Activated B cell treated with CpG ODN at 0.5 μM for 24 hours (primary cell): ENCODE results near the gene HES4. TPM values are rescaled to one million over a fixed set of nuclear protein-coding genes. Genes with fewer than 3 reads are reported as not detected.
"Not testable (repeated sequence)": the region's sequence is repeated elsewhere in the genome, so short reads cannot be mapped to it uniquely, and the experiment has no call there.

Experiments
- ATAC-seq: fragments of 200-7000 bp; cut with Tn5 transposase; one replicate; pipeline ENCODE4 v1.10.0; 2021; ENCODE audit warnings: low read depth, mild to moderate bottlenecking, moderate library complexity
- CTCF ChIA-PET: fragments of 350-600 bp; sonication (Branson Sonifier 250); formaldehyde crosslinking; loops from one replicate; lab custom pipeline; 2021; ENCODE audit warnings: antibody characterized with exemption; lab: Charles Lee
- POLR2A ChIA-PET: fragments of 350-600 bp; sonication (Branson Sonifier 250); formaldehyde crosslinking; loops from one replicate; lab custom pipeline; 2021; ENCODE audit warnings: antibody characterized with exemption; lab: Charles Lee
- DNase-seq: peaks from one replicate; pipeline ENCODE4 v3.0.0; 2022
- H3K27ac Mint-ChIP-seq: one replicate; pipeline ENCODE4 v1.8.0; 2020; ENCODE audit warnings: mixed read lengths
- H3K27me3 Mint-ChIP-seq: one replicate; pipeline ENCODE4 v1.8.0; 2021; ENCODE audit warnings: mixed read lengths
- H3K36me3 Mint-ChIP-seq: one replicate; pipeline ENCODE4 v1.8.0; 2021; ENCODE audit warnings: low read depth, mixed read lengths
- H3K4me1 Mint-ChIP-seq: one replicate; pipeline ENCODE4 v1.8.0; 2021; ENCODE audit warnings: mixed read lengths
- H3K4me3 Mint-ChIP-seq: one replicate; pipeline ENCODE4 v1.8.0; 2020; ENCODE audit warnings: mild to moderate bottlenecking, mixed read lengths
- H3K9me3 Mint-ChIP-seq: one replicate; pipeline ENCODE4 v1.8.0; 2020; ENCODE audit warnings: mixed read lengths
- intact Hi-C: fragments of 100-400 bp; cut with micrococcal nuclease; formaldehyde crosslinking; loops from one replicate; pipeline ENCODE4 v1.15.1; 2024
- total RNA-seq: library from RNA; stranded (reverse); gene quantifications from 2 replicates; pipeline ENCODE4 v1.2.3, GENCODE V29; 2022
- TF ChIP-seq, protein P1 (sequence below): fragments of 200-600 bp; IDR thresholded peaks from one replicate; pipeline ENCODE4 v1.8.0; 2022; ENCODE audit warnings: antibody characterized with exemption, mild to moderate bottlenecking

The HES4 gene
- total RNA-seq, 1 donor from 2014 or later, result 0.67 TPM

DNA sequence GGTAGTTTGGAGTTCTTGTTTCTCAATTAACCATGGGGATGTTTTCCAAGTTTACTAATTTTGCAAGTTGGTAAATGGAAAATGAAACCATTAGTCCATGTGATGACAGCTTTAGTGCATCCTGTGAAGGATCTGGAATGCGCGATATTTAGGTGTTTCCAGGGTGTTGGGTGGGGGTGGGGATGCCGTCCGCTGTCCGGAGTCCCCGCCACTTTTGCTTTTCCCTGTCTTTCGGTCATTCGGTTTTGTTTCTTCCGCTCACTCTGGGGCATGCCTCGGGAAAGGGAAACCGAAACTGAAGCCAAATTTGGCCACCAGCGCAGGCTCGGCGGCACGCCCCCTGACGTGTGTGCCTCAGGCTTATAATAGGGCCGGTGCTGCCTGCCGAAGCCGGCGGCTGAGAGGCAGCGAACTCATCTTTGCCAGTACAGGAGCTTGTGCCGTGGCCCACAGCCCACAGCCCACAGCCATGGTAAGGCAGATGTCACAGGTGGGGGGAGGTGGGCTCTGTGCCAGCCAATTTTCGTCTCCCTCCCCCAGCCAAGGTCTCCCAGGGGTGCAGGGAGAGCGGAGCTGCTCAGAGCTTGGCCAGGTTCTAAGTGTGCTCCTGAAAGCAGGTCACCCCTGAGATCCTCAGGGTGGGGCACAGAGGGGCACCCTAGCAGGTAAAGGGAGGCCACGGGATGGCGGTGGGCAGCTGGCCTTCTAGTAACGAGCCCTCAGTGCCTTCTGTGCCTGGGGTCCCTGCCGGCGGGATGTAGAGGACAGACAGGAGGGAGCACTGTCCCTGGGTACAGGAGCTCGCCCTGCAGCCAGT, 13.4 kb upstream of the HES4 start, which contains the start of gene ISG15:
ISG15 (plus strand) TSS at position 393 of the 817 bp plus-strand sequence; CDS start at position 470, 77 bp downstream.
- ChIA-PET POLR2A (interaction anchor here (0.6 to 2.2 kb wide), 18 partner anchors 8 to 594 kb away, joined by 3 to 20 read pairs (median 4); partner anchors contain the start of gene AURKAIP1), CTCF (interaction anchor here (0.9 to 2.5 kb wide), 5 partner anchors 11 to 279 kb away, joined by 3 to 14 read pairs (median 5); no protein-coding TSS in a partner anchor)
- H3K36me3 Mint-ChIP-seq, result peaks cover 7% of the 10 kb centered on the region
- H3K27me3 Mint-ChIP-seq, result peaks cover 5% of the 10 kb centered on the region
- peak within 1 kb of the TSS; percentile 97 for H3K27ac Mint-ChIP-seq
- TF ChIP-seq, protein P1, sequence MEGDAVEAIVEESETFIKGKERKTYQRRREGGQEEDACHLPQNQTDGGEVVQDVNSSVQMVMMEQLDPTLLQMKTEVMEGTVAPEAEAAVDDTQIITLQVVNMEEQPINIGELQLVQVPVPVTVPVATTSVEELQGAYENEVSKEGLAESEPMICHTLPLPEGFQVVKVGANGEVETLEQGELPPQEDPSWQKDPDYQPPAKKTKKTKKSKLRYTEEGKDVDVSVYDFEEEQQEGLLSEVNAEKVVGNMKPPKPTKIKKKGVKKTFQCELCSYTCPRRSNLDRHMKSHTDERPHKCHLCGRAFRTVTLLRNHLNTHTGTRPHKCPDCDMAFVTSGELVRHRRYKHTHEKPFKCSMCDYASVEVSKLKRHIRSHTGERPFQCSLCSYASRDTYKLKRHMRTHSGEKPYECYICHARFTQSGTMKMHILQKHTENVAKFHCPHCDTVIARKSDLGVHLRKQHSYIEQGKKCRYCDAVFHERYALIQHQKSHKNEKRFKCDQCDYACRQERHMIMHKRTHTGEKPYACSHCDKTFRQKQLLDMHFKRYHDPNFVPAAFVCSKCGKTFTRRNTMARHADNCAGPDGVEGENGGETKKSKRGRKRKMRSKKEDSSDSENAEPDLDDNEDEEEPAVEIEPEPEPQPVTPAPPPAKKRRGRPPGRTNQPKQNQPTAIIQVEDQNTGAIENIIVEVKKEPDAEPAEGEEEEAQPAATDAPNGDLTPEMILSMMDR, result no peak
- intact Hi-C loops, result loop anchor here (1.0 to 5.0 kb wide), 3 partner anchors 11 to 259 kb away; partner anchors contain the start of gene UBE2J2
- peak; percentile 94 for ATAC-seq
- no peaks in the 10 kb centered on the region for H3K9me3 Mint-ChIP-seq
- peaks cover 30% of the 10 kb centered on the region for H3K4me1 Mint-ChIP-seq
- peak within 1 kb of the TSS; percentile 98 for H3K4me3 Mint-ChIP-seq
- peak; percentile 77 for DNase-seq

DNA sequence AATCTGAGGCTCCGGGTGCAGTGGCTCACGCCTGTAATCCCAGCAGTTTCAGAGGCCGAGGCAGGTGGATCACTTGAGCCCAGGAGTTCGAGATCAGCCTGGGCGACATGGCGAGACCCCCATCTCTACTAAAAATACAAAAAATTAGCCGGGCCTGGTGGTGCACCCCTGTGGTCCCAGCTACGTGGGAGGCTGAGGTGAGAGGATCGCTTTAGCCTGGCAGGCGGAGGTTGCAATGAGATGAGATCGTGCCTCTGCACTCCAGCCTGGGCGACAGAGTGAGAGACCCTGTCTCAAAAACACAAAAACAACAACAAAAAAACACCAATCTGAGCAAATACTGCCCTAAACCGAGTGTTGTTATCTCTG, 12.8 kb upstream of the HES4 start:
- Mint-ChIP-seq H3K4me3 (peak overlapping the region; percentile 98), H3K4me1 (peaks cover 30% of the 10 kb centered on the region), H3K27ac (peak overlapping the region; percentile 97)
- H3K27me3 Mint-ChIP-seq, DNase-seq, H3K9me3 Mint-ChIP-seq, H3K36me3 Mint-ChIP-seq: not testable (repeated sequence)
- ATAC-seq, result peak; percentile 1
- ChIA-PET POLR2A (interaction anchor here (0.6 to 2.2 kb wide), 12 partner anchors 9 to 595 kb away, joined by 3 to 20 read pairs (median 5); no protein-coding TSS in a partner anchor), CTCF (interaction anchor here (0.9 to 1.5 kb wide), 3 partner anchors 29 to 279 kb away, joined by 3 to 6 read pairs (median 4); no protein-coding TSS in a partner anchor)
- intact Hi-C loops, result loop anchor here (1.0 to 5.0 kb wide), 3 partner anchors 10 to 260 kb away; partner anchors contain the start of gene UBE2J2

DNA sequence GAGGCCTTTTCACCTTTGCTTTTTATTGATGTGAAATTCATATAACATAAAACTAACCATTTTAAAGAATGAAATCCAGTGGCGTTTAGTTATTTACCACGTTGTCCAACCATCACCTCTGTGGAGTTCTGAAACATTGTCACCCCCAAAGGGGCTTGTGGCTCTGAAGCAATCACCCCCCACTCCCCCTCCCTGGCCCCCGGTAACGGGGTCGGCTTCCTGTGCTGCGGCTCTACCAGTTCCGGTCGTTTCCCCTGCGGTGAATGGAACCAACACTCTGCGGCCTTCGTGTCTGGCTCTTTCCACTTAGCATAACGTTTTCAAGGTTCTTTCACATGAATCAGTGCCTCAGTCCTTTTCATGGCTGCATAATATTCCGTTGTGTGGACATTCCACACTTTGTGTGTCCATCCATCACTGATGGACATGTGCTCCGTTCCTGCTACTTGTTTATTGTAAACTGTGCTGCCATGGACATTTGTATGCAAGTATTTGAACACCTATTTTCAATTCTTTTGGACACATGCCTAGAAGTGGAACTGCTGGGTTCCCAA, 11.6 kb upstream of the HES4 start:
- DNase-seq (no peak), ATAC-seq (no peak)
- ChIA-PET CTCF (no interaction called here), POLR2A (no interaction called here)
- TF ChIP-seq, protein P1, result no peak
- Mint-ChIP-seq H3K27me3 (peaks cover 16% of the 10 kb centered on the region), H3K4me3 (no peak overlapping the region), H3K27ac (no peak overlapping the region), H3K4me1 (peaks cover 28% of the 10 kb centered on the region), H3K36me3 (peaks cover 7% of the 10 kb centered on the region), H3K9me3 (no peaks in the 10 kb centered on the region)
- intact Hi-C loops, result loop anchor here (5.0 kb wide), 1 partner anchor 261 kb away; the partner anchor contains the start of gene UBE2J2

DNA sequence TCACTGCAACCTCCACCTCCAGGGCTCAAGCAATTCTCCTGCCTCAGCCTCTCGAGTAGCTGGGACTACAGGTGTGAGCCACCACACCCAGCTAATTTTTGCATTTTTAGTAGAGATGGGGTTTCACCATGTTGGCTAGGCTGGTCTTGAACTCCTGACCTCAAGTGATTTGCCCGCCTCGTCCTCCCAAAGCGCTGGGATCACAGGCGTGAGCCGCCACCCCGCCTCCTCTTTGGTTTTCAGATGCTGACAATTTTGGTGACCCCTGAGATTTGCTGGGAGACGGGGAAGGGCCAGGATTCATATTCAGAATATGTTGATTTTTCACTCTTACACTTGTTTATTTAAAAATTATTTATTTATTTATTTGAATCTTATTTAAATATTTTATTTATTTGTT, 10.2 kb upstream of the HES4 start:
- DNase-seq, H3K9me3 Mint-ChIP-seq, H3K36me3 Mint-ChIP-seq, ATAC-seq, H3K4me3 Mint-ChIP-seq, CTCF ChIA-PET, H3K27ac Mint-ChIP-seq: not testable (repeated sequence)
- intact Hi-C loops, result loop anchor here (5.0 kb wide), 1 partner anchor 262 kb away; the partner anchor contains the start of gene UBE2J2
- Mint-ChIP-seq H3K27me3 (peaks cover 24% of the 10 kb centered on the region), H3K4me1 (peaks cover 30% of the 10 kb centered on the region)
- POLR2A ChIA-PET, result interaction anchor here (0.6 to 1.1 kb wide), 2 partner anchors 14 to 262 kb away, joined by 3 to 11 read pairs; no protein-coding TSS in a partner anchor

DNA sequence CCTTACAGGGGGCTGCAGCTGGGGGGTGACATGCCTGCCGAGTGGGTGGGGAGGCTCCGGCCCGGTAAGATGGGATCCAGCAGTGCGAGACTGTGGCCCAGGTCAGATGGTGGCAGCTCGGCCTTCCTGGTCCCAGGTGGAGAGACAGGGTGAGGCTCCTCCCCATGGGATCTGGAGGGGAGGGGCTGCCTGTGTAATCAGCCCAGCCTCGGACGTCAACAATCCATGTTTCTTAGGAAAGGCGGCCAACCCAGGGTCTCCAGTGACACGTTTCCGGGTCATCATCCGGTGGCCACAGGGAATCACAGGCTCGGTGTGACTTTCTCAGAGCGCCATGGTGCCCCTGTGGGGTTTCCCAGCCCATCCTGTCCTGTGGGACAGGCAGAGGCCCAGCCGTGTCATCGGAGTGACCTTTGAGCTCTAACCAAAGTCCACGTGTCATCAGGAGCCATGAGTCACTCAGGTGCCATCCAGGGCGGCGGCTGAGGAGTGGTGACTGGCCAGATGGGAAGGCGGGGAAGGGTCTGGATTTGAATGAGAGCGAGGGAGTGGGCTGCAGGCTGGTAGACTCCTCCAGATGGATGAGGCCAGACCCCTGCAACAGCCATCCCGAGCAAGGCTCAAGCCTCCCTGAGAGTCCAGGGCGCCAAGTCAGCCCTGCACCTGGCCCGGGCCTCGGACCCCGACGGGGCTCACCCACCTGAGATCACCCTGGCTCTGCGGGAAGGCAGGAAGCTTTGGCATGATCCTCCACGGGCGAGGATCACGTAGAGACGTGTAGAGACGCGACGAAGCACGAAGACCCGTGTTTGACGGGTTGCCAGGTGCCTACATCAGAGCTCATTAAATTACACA, 6.6 kb upstream of the HES4 start:
- intact Hi-C loops, result no loop called here
- H3K27ac Mint-ChIP-seq, result no peak overlapping the region
- TF ChIP-seq, protein P1, result no peak
- ChIA-PET POLR2A (interaction anchor here (0.6 to 0.7 kb wide), 2 partner anchors 56 to 310 kb away, joined by 3 to 4 read pairs; no protein-coding TSS in a partner anchor), CTCF (no interaction called here)
- no peak overlapping the region for H3K4me3 Mint-ChIP-seq
- H3K36me3 Mint-ChIP-seq, result no peaks in the 10 kb centered on the region
- H3K27me3 Mint-ChIP-seq, result peaks cover 38% of the 10 kb centered on the region
- no peak for ATAC-seq
- H3K4me1 Mint-ChIP-seq, result peaks cover 14% of the 10 kb centered on the region
- H3K9me3 Mint-ChIP-seq, result no peaks in the 10 kb centered on the region
- DNase-seq, result no peak
